Sigmoid colon (tissue), 4 donors: ENCODE measurements around the gene CAMK2N1.
A peak's percentile ranks its signal among the peaks of the same experiment; 100 is the strongest.

ENCODE experiments used
- CTCF ChIP-seq, 4 experiments: fragments of 450-650 bp in 3 of 4; fragments of 200-600 bp in 1 of 4; IDR thresholded peaks; one replicate each; pipeline ENCODE4 v1.5.1; 2016 to 2019; ENCODE audit warnings: antibody characterized with exemption in 4 of 4, mild to moderate bottlenecking in 3 of 4, moderate library complexity in 2 of 4
- EP300 ChIP-seq, 4 donors: sonication (generic); formaldehyde crosslinking; IDR thresholded peaks; one replicate each; pipeline ENCODE4 v1.6.1; 2017; ENCODE audit warnings: antibody characterized with exemption in 4 of 4
- POLR2AphosphoS5 ChIP-seq, 4 donors: sonication (generic); formaldehyde crosslinking; IDR thresholded peaks; one replicate each; pipeline ENCODE4 v1.6.1; 2017; ENCODE audit warnings: antibody characterized with exemption in 4 of 4

- no peak for TF ChIP-seq POLR2AphosphoS5 (IDR thresholded peaks at IDR 0.05)
- TF ChIP-seq CTCF (IDR thresholded peaks at IDR 0.05): peak; percentile 87 to 93 (median 90)
- no peak for TF ChIP-seq EP300 (IDR thresholded peaks at IDR 0.05)
Observed at GRCh38 chr1:20521960-20522861, 36.2 kb upstream of the CAMK2N1 start.
